Activated CD8-positive, alpha-beta memory T cell treated with anti-CD3 and anti-CD28 coated beads for 1 hour (primary cell): Measurements from ENCODE around the gene SORCS1.

ENCODE experiments used
- DNase-seq, 2 donors: peaks; one replicate each; pipeline ENCODE4 v3.0.0-alpha.2; 2020; ENCODE audit warnings: low read depth in 1 of 2; ENCODE audit errors: extremely low read depth in 1 of 2

SORCS1 gene

GRCh38 chr10:107163881-107164861 is at the start of gene SORCS1:
Gene SORCS1, minus strand, starts transcription at chr10:107164706.
- no peak for DNase-seq

- no peak for DNase-seq
These were observed 49.8 kb upstream of the SORCS1 start for GRCh38 chr10:107214261-107214660.

DNA sequence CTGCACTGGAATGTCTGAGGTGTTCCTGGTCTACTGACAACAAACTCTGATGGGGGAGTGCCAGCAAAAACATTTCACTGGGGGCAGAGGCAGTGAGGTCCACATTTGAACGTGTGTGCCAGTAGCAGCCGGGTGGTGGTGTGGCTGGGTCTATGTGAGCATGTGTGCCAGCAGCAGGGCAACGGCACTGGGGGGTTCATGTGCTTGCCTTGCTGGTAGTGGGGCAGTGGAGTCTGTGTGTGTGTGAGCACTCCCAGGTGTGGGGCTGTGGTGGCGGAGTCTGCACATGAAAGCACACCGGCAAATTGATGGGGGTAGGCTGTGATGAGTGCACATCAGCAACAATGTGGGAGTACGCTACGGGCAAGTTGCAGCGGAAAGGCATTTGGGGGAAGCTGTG is 49.4 kb upstream of the SORCS1 start:
- no peak for DNase-seq

- DNase-seq, result no peak
These were observed 42.3 kb upstream of the SORCS1 start for GRCh38 chr10:107206833-107207232.

GRCh38 chr10:107169516-107169915 is 5.0 kb upstream of the SORCS1 start:
- no peak for DNase-seq

DNA sequence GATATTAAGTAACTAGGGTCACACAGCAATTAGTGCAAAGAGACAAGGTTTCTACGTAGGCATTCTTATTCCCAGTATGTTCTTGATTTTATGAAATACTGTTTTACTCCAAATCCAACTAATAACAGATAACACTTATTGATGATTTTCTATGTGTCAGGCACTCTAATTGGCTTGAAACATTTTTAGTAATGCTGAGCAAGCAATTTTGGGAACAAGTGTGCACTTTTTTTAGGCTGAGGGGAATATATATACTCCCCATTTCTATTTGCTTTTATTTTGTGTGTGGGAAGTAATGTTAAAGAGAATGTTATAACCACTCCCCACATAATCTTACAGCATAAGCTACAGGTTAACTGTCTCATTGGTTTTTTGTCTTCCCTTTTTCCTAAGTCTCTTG is 4.2 kb upstream of the SORCS1 start:
- DNase-seq, result no peak

DNA sequence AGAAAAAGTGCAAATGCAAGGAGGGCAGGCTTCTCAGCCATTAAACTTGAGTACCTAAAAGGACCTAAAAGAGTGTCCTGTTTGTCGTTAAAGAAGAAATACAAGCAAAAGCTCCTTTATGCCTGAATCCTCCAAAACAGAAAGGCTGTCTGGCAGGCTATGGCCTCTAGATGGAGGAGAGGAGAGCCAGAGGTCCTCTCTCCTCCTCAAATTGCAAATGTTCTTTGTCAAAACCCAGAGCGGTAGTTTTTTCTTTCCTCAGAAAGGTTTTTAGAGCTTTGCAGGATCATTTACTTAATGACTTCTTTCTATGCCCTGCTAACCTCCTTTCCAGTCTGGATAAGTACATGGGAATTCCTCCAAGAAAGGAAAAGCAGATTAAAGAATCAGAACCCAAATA is 1.9 kb upstream of the SORCS1 start:
- DNase-seq, result no peak

DNA sequence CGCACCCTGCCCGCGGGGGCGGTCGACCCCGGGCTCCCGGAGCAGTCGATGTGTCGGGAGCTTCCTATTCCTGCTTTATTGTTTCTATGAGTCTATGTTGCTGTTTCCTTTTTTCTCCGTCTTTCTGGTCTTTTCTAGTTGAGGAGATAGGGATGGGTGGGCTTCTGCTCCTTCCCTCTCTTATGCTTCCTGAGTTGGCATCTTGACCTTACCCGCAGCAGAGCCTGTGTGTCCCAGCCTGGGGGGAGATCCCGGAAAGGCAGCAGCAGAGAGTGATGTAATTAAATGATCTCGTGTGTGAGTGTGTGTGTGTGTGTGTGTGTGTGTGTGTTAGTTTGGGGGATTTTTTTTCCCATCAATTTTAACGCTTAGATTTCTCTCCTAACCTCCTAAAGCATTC is 486 bp upstream of the SORCS1 start:
- no peak for DNase-seq

DNA sequence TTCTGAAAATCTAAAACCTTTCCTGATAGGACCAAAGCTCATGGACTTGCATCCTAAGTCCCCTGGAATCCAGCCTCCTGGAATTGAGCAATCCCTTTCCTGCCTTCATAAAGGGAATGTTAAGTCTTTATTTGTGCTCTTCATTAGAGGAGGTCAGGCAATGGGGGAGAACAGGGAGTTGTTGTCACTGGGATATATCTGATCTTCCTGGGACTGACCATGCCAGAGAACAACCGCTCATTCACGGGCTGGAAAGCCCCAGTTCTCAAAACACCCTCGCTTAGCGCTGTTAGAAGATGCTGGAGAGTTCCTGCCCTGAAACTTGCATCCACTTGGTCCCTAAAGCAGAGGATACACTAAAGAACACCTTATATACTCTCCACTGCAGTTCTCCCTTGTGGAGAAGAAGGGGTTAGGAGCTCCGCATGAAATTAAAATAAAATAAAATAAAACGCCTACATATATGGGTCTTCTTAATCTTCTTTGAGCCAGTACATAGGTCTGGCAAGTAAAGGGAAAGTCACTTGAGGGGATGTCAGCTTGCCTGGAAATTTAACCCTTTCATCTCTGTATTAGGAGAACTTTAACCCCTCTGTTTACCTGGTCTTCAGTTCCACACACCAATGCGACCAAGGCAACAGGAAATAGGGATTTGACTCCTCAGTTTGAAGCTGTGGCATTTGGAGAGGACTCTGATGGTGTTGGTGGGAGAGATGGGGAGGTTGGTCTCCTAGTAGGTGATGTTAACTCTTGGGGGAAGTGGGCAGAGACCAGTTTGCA is 1.2 kb downstream of the SORCS1 start:
- no peak for DNase-seq

GRCh38 chr10:107160866-107161265 is 3.6 kb downstream of the SORCS1 start:
- DNase-seq, result no peak

DNA sequence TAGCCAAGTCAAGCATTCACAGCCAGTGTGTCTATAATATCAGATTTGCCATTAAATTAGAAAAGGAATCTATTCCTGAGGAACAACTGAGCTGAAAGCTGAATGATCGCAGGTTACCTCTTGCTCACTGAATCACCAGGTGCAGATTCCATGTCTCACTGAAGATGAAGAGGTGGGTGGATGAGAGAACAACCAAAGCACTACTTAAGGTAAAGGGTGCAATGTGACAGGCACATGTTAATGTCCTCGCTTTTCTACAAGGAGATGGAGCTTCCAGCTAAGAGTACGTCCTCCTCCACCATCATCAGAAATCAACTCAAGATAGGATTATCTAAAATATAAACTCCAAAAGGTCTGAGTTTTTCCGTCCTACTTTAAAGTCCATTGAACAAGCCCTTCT is 4.6 kb downstream of the SORCS1 start:
- no peak for DNase-seq

- no peak for DNase-seq
These were observed 7.4 kb downstream of the SORCS1 start for GRCh38 chr10:107157071-107157470.

DNA sequence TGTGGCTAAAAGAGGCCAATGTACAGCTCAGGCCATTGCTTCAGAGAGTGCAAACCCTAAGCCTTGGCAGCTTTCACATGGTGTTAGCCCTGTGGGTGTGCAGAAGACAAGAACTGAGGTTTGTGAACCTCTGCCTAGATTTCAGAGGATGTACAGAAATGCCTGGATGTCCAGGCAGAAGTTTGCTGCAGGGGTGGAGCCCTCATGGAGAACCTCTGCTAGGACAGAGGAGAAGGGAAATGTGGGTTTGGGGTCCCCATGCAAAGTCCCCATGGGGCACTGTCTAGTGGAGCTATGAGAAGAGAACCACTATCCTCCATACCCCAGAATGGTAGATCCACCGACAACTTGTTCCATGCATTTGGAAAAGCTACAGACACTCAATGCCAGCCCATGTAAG is 12.4 kb downstream of the SORCS1 start:
- DNase-seq, result no peak

GRCh38 chr10:107148906-107149305 is 15.6 kb downstream of the SORCS1 start:
- no peak for DNase-seq

DNA sequence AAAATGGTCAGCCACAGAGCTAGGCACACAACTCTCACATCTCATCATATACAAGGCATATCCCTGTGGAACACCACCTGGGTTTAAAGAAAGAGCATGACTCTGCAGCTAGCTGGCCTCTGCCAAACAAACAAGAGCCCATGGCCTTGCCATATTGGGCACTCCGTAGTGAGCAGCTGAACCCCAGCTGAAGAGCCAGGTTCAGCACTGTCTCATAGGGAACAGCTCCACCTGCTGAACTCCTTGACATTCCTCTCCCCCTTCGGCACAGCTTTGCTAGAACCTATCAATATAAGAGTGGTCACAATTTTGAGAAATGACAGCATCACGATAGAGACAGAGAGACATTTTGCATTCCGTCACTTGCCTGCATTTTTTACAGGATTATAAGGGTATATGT is 20.0 kb downstream of the SORCS1 start:
- no peak for DNase-seq

DNA sequence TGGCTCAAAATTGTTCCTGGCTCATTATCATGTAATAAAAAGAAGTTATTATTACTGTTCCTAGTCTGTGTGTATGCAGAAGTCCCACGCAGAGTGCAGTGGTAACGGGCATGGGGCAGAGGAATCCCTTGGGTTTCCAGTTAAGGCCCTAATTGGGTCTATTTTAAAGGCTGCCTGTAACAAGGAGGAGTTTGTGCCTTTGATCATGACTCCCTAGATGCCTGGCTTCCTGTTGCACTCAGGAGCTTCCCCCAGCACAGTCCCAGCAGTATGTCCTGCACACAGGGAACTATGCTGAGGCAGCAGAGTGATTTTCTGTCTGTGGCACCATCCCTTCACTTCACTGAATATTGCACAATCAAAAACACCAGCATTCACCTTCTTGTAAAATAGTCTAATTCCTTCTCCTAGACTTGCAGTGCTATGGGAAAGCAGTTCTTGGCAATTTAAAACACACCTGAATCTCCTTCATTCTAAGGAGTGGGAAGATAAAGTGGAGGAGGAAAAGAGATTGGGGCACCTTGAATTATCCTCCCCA is 22.9 kb downstream of the SORCS1 start:
- no peak for DNase-seq

DNA sequence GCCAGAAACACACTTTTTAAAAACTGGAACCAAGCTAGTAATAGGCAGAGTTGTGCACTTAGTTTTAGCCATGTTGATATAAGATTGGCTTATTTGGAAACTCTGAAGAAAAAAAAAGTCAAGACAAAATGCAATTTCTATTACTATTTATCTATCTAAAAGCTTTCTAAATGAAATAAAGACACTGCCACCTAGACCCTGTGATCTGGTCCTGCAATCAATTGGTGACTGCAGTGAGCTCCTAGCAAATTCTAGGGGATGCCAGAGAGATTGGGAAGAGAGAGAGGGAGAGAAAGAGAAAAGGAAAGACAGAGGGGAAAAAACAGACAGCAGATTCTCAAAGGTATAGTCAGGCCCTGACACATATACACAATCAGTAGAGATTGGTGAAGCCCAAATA is 25.3 kb downstream of the SORCS1 start:
- no peak for DNase-seq

DNA sequence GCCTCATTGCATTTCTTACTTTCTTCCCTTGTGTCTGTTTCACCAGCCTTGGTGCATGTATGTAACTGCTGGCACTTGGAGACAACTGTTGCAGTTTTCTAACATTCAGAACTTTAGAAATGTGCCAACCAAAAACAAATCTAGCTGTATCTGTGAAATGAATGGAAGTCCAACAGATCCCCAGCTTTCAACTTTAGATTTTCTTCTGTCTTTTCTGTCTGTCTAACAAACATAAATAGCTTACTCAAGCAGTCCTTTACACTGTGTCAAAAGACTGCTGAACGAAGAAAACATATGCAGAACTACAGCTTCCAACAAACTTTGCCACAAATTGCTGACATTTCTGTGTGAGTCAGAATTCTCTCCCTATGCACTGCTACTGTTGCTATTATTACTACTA is 30.9 kb downstream of the SORCS1 start:
- no peak for DNase-seq

DNA sequence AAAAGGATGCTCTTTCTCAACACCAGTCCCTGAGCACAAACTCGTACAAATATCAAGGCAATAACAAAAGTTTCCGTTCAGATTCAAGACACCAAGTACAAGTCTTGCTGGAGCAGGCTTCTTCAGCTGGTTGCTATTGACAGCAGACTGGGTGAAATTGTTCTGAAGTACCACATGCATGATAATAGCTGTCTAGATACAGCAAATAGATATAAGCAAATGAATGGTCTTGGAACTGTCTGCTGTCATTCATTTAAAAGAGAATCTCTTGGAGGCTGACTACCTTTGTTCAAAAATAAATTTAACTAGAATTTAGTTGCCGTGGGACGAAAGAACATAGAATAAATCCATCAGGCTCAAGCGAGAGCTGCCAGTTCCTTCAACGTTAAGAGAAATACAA is 35.5 kb downstream of the SORCS1 start:
- DNase-seq, result no peak

GRCh38 chr10:107126512-107127065 is 37.9 kb downstream of the SORCS1 start:
- DNase-seq, result no peak

GRCh38 chr10:107122703-107123102 is 41.8 kb downstream of the SORCS1 start:
- DNase-seq, result no peak
